GM21381 (cell line): ENCODE data around the gene CREBBP.

Experiments
- ATAC-seq: cut with Tn5 transposase; IDR thresholded peaks from one replicate; pipeline ENCODE4 v1.9.1; 2021; ENCODE audit warnings: mild to moderate bottlenecking, moderate library complexity; ENCODE audit not compliant: unreplicated experiment

CREBBP gene

DNA sequence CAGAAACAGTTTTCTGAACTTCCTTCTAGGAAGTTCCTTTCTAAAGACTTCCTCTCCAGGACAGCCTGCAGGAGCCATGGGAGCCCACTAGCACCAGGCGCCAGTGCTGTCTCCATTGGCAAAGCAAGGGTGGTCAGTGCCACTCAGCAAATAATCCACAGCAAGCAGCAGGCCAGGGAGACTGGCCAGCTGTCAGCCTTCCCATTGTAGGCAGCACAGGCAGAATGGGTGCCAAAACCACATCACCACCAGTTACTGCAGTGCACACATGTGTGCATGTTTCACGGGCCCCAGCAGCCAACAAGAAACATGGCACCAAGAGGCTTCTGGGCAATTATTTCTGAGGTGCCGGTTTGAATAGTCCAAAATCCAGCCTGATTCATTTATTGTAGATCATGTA, 199.3 kb downstream of the CREBBP start:
- no peak for ATAC-seq

DNA sequence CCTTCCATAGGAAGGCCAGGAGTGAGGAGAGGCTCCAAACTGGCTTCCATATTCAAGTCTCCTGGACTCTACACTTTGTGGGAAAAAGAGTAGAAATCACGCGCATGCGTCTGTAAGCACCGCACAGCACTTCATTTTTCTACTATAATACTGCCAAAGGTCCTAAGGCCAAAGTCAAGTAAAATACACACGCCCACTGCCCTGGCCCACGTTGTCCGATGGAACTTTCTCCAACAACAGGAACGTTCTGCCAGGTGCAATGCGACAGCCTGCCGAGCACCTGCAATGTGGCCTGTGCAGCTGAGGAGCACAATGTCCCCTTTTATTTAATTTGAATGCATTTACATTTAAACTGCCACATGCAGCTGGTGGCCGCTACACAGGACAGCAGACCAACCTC, 202.5 kb downstream of the CREBBP start:
- ATAC-seq: no peak

GRCh38 chr16:3675601-3676130, 204.8 kb downstream of the CREBBP start:
- no peak for ATAC-seq
